HG02678 (cell line): Measurements from ENCODE around the gene PTK6.
"Not testable (repeated sequence)": the region's sequence is repeated elsewhere in the genome, so short reads cannot be mapped to it uniquely, and the experiment has no call there.

Source experiments
- ATAC-seq: cut with Tn5 transposase; IDR thresholded peaks from one replicate; pipeline ENCODE4 v1.9.1; 2021; ENCODE audit warnings: mild to moderate bottlenecking, moderate library complexity; ENCODE audit not compliant: unreplicated experiment

The PTK6 gene

GRCh38 chr20:63536997-63537524 is at the start of gene PTK6:
PTK6 (minus strand) TSS chr20:63537376; CDS start chr20:63537314, 62 bp downstream.
- no peak for ATAC-seq

- ATAC-seq, result no peak
Measured at GRCh38 chr20:63586797-63587196, 49.6 kb upstream of the PTK6 start.

- ATAC-seq, result no peak
Measured at GRCh38 chr20:63585616-63586565, 48.7 kb upstream of the PTK6 start.

GRCh38 chr20:63582382-63583063 is 45.3 kb upstream of the PTK6 start:
- ATAC-seq, result no peak

DNA sequence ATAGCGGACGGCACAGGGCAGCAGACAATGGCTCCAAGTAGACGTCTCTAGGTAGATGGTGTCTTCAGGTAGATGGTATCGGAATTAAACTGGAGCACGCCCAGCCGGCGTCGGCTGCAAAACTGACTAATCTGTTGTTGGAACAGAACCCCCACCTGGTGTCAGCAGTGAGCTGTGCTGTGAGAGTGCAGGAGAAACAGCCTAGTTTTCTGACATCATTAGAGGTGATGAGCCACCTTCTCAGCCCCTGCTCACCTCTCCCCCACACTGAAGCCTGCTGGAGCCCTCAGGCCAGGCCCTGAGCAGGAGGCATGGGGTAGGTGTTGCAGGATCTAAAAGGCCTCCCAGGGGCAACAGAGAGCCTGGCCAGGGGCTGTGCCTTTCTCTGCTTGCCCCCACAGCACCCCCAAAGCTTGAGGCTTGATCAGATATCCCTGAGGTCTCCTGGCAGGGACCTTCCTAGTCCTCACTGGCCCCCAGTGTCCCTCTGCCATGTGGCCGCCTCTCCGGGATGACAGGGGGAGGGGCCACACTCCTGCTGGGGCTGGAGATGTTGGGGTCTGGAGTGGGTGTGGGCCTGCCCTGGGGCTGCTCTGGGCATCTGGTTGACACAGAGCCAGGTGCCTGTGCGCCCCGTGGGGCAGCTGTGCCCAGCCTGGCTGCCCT is 43.8 kb upstream of the PTK6 start:
- ATAC-seq, result no peak

GRCh38 chr20:63579017-63579694 is 42.0 kb upstream of the PTK6 start:
- ATAC-seq, result no peak

GRCh38 chr20:63578224-63579016 is 41.2 kb upstream of the PTK6 start:
- no peak for ATAC-seq

- no peak for ATAC-seq
Measured at GRCh38 chr20:63577317-63577894, 40.2 kb upstream of the PTK6 start.

GRCh38 chr20:63576311-63576710 is 39.1 kb upstream of the PTK6 start:
- no peak for ATAC-seq

DNA sequence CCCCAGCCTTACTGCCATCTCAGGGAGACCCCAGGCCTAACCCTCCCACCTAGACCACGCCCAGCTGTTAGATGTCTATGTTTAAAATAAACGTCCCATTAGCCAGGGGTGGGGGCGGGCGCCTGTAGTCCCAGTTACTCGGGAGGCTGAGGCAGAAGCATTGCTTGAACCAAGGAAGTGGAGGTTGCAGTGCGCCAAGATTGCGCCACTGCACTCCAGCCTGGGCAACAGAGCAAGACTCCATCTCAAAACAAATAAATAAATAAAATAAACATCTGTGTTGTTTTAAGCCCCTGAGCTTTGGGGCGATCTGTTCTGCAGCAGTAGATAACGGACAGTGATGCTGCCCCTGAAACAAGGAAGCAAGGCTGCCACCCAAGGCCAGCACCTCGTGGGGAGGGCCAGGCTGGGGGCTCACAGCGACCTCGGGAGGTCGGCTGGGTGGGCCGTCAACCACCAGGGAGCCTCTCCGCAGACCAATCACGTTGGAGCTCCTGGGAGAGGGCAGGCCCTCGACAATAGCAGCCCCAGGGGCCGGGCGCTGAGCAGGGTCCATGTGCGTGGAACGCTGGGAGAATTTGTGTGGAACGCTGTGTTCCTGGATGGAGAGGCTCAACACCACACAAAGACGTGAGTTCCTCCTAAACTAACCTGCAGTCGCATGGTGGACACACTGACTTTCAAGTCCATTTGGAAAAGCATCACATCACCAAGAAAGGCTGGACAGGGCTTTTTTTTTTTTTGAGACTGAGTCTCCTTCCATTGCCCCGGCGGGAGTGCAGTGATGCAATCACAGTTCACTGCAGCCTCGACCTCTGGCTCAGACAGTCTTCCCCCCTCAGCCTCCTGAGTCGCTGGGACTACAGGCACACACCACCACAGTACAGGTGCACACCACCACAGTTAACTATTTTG is 37.9 kb upstream of the PTK6 start:
- ATAC-seq, result no peak

- no peak for ATAC-seq
Measured at GRCh38 chr20:63574156-63574828, 37.1 kb upstream of the PTK6 start, which contains the start of gene HELZ2. HELZ2 (minus strand) TSS chr20:63574239; CDS start chr20:63572385, 1,854 bp downstream.

DNA sequence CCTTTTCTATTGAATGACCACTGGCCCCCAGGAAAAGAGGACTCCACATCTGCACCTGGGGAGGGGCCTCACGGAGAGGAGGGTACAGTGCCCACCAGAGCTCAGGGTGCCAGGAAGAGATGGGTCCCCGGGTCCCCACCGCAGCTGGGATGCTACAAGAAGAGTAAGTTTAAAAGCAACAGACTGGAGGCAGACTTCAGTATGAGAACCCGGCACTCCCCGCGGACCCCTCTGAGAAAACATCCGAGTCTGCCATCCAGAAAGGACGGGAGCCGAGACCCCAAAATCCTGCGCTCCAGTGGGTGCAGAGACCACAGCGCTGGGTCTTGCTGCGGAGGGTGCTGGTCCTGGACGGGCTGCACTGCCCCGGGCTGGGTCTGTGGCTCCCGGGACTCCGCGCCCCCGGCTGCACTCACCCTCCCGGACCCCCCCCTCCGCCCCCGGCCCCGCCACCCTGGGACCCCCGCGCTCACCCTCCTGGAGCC is 36.5 kb upstream of the PTK6 start:
- no peak for ATAC-seq

DNA sequence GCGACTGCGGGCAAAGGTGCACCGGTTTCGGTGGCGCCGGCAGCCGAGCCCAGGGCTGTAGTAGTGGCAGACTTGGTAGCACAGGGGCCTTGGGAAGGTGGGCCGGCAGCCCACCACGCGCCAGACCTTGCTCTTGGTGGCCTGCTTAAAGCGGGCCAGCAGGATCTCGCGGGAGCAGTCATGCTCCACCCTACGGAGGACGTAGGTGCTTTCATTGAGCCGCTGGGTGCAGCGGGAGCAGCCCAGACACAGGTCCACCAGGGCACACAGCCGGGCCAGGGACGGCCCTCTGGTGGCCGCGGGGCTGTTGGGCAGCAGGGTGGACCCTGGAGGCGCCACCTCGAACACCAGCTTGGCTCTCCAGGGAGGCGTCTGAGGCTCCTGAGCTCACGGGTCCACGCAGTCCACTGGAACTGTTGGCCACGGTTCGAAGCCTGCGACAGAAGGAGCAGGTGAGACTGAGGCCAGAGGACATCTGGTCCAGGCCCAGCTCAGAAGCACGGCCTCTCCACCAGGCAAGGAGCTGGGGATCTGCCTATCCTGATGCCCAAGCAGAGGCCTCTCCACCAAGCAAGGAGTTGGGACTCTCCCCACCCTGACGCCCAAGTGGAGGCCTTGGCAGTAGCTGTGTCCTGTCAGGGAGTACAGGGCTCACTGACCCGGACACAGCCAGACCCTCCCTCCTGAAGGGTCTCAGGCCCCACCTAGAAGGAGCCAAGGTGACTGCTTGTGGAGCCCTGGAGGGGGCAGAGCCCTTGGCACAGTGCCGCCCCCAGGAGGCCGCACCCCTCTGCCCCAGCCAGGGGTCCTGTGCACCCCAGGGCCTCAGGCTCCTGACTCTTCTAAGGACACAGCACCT is 35.8 kb upstream of the PTK6 start:
- ATAC-seq, result no peak

- no peak for ATAC-seq
Measured at GRCh38 chr20:63572071-63572787, 35.1 kb upstream of the PTK6 start.

DNA sequence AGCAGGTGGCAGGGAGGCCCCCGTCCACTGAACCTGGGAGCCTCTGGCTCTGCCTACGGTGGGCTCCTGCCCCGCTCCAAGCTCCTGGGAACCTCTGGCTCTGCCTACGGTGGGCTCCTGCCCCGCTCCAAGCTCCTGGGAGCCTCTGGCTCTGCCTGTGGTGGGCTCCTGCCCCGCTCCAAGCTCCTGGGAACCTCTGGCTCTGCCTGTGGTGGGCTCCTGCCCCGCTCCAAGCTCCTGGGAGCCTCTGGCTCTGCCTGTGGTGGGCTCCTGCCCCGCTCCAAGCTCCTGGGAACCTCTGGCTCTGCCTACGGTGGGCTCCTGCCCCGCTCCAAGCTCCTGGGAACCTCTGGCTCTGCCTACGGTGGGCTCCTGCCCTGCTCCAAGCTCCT is 33.9 kb upstream of the PTK6 start:
- not testable (repeated sequence) for ATAC-seq
